Sigmoid colon (tissue), 7 donors: Measurements from ENCODE around the gene NDUFV3. TPM values are rescaled to one million over a fixed set of nuclear protein-coding genes. Genes with fewer than 3 reads are reported as not detected.

Experiments used
- DNase-seq: peaks from one replicate; pipeline ENCODE4 v3.0.0-alpha.2; 2019
- H3K27ac ChIP-seq, 4 donors: fragments of 200-600 bp; sonication (generic); one replicate each; pipeline ENCODE4 v1.5.1; 2016 to 2019; ENCODE audit warnings: mild to moderate bottlenecking in 1 of 4
- H3K27me3 ChIP-seq, 3 donors: fragments of 200-600 bp; sonication (generic); one replicate each; pipeline ENCODE4 v1.5.1; 2019; ENCODE audit warnings: mild to moderate bottlenecking in 1 of 3
- H3K36me3 ChIP-seq, 4 donors: fragments of 200-600 bp; sonication (generic); one replicate each; pipeline ENCODE4 v1.5.1; 2016 to 2019
- H3K4me1 ChIP-seq, 4 donors: fragments of 200-600 bp; sonication (generic); one replicate each; pipeline ENCODE4 v1.5.1; 2017 to 2019
- H3K4me3 ChIP-seq, 4 donors: fragments of 200-600 bp; sonication (generic); one replicate each; pipeline ENCODE4 v1.5.1; 2017 to 2019; ENCODE audit warnings: mild to moderate bottlenecking in 2 of 4, moderate library complexity in 1 of 4
- H3K9me3 ChIP-seq, 4 donors: fragments of 200-600 bp in 3 of 4; sonication (generic) in 3 of 4; one replicate each; pipeline versions ENCODE4 v1.5.1 to v1.6.1; 2013 to 2019
- EP300 ChIP-seq, 4 donors: sonication (generic); formaldehyde crosslinking; IDR thresholded peaks; one replicate each; pipeline ENCODE4 v1.6.1; 2017; ENCODE audit warnings: antibody characterized with exemption in 4 of 4
- POLR2A ChIP-seq, 2 donors: fragments of 450-650 bp; IDR thresholded peaks; one replicate each; pipeline ENCODE4 v1.6.1; 2016; ENCODE audit warnings: antibody characterized with exemption in 2 of 2, mild to moderate bottlenecking in 2 of 2, moderate library complexity in 2 of 2
- POLR2AphosphoS5 ChIP-seq, 4 donors: sonication (generic); formaldehyde crosslinking; IDR thresholded peaks; one replicate each; pipeline ENCODE4 v1.6.1; 2017; ENCODE audit warnings: antibody characterized with exemption in 4 of 4
- WGBS, 2 donors: extraction: QIAGEN DNeasy Blood & Tissue Kit; methylation state at CpG; one replicate each; pipeline ENCODE4 v1.1.7; 2013; 5-methylcytosine and 5-hydroxymethylcytosine counted together
- intact Hi-C: fragments of 100-400 bp; cut with DNase I; formaldehyde crosslinking; loops from one replicate; pipeline ENCODE4 v1.15.1; 2023
- polyA plus RNA-seq, 3 donors: library from polyadenylated mRNA; stranded (reverse); fragments of 200-250 nt; gene quantifications; one replicate each; pipeline ENCODE4 v1.2.3, GENCODE V29; 2013
- total RNA-seq, 4 donors: library from RNA; depleted of rRNA; stranded (reverse); fragments of >200 nt; gene quantifications; one replicate each; pipeline ENCODE4 v1.1.0, GENCODE V29; 2016
- TF ChIP-seq, protein P1 (sequence below), 4 experiments: fragments of 450-650 bp in 3 of 4; fragments of 200-600 bp in 1 of 4; IDR thresholded peaks; one replicate each; pipeline ENCODE4 v1.5.1; 2016 to 2019; ENCODE audit warnings: antibody characterized with exemption in 4 of 4, mild to moderate bottlenecking in 3 of 4, moderate library complexity in 2 of 4
- donor health status: healthy with polysubstance abuse.
- donor health status: Bipolar disorder and iron deficiency.
- donor health status: healthy.

The NDUFV3 gene
- total and polyA plus RNA-seq, 7 donors = 15.0 to 67.6 (median 53.5) TPM

- H3K27me3 ChIP-seq = no peaks in the 10 kb centered on the region
- DNase-seq = peak; percentile 47
- TF ChIP-seq POLR2AphosphoS5 (IDR thresholded peaks at IDR 0.05) (no peak), EP300 (IDR thresholded peaks at IDR 0.05) (no peak), POLR2A (IDR thresholded peaks at IDR 0.05) (no peak)
- TF ChIP-seq, protein P1, sequence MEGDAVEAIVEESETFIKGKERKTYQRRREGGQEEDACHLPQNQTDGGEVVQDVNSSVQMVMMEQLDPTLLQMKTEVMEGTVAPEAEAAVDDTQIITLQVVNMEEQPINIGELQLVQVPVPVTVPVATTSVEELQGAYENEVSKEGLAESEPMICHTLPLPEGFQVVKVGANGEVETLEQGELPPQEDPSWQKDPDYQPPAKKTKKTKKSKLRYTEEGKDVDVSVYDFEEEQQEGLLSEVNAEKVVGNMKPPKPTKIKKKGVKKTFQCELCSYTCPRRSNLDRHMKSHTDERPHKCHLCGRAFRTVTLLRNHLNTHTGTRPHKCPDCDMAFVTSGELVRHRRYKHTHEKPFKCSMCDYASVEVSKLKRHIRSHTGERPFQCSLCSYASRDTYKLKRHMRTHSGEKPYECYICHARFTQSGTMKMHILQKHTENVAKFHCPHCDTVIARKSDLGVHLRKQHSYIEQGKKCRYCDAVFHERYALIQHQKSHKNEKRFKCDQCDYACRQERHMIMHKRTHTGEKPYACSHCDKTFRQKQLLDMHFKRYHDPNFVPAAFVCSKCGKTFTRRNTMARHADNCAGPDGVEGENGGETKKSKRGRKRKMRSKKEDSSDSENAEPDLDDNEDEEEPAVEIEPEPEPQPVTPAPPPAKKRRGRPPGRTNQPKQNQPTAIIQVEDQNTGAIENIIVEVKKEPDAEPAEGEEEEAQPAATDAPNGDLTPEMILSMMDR (IDR thresholded peaks at IDR 0.05) = no peak
- no peak overlapping the region for H3K27ac ChIP-seq
- intact Hi-C loops = no loop called here
- no peaks in the 10 kb centered on the region for H3K4me1 ChIP-seq
- 94 to 96% methylated on average over 17 of the region's 17 CpGs for WGBS, 2 donors
- H3K36me3 ChIP-seq = peaks cover 12 to 81% (median 41%) of the 10 kb centered on the region in 4 donors
- H3K4me3 ChIP-seq = no peak overlapping the region
- no peaks in the 10 kb centered on the region for H3K9me3 ChIP-seq
Observed at GRCh38 chr21:42860345-42860744, 32.8 kb upstream of the NDUFV3 start.

- Histone ChIP-seq H3K36me3 (peaks cover 11 to 71% (median 31%) of the 10 kb centered on the region in 4 donors), H3K4me3 (no peak overlapping the region), H3K9me3 (no peaks in the 10 kb centered on the region), H3K27ac (no peak overlapping the region), H3K27me3 (no peaks in the 10 kb centered on the region), H3K4me1 (no peaks in the 10 kb centered on the region)
- intact Hi-C loops = no loop called here
- no peak for DNase-seq
- TF ChIP-seq POLR2A (IDR thresholded peaks at IDR 0.05) = no peak
- TF ChIP-seq, protein P1 (IDR thresholded peaks at IDR 0.05) = no peak
- WGBS, 2 donors = 92 to 93% methylated on average over 10 of the region's 10 CpGs
Observed at GRCh38 chr21:42861311-42861847, 31.7 kb upstream of the NDUFV3 start.

GRCh38 chr21:42861848-42862400, 31.2 kb upstream of the NDUFV3 start:
- TF ChIP-seq EP300 (IDR thresholded peaks at IDR 0.05) (no peak), POLR2AphosphoS5 (IDR thresholded peaks at IDR 0.05) (no peak), POLR2A (IDR thresholded peaks at IDR 0.05) (no peak)
- TF ChIP-seq, protein P1 (IDR thresholded peaks at IDR 0.05) = no peak
- H3K27me3 ChIP-seq = no peaks in the 10 kb centered on the region
- no peaks in the 10 kb centered on the region for H3K9me3 ChIP-seq
- DNase-seq = no peak
- H3K4me3 ChIP-seq = no peak overlapping the region
- WGBS, 2 donors = 88 to 90% methylated on average over 29 of the region's 29 CpGs
- no peak overlapping the region for H3K27ac ChIP-seq
- intact Hi-C loops = no loop called here
- no peaks in the 10 kb centered on the region for H3K4me1 ChIP-seq
- H3K36me3 ChIP-seq = peaks cover 11 to 66% (median 28%) of the 10 kb centered on the region in 4 donors

- Histone ChIP-seq H3K36me3 (peaks cover 11 to 63% (median 26%) of the 10 kb centered on the region in 4 donors), H3K27me3 (no peaks in the 10 kb centered on the region), H3K9me3 (no peaks in the 10 kb centered on the region), H3K27ac (no peak overlapping the region), H3K4me1 (no peaks in the 10 kb centered on the region), H3K4me3 (no peak overlapping the region)
- 86 to 92% methylated on average over 21 of the region's 21 CpGs for WGBS, 2 donors
- intact Hi-C loops = no loop called here
- TF ChIP-seq, protein P1 (IDR thresholded peaks at IDR 0.05) = no peak
- TF ChIP-seq POLR2AphosphoS5 (IDR thresholded peaks at IDR 0.05) (no peak), EP300 (IDR thresholded peaks at IDR 0.05) (no peak), POLR2A (IDR thresholded peaks at IDR 0.05) (no peak)
- DNase-seq = no peak
Observed at GRCh38 chr21:42862774-42863503, 30.2 kb upstream of the NDUFV3 start.
